DMS 273 (cell line): ENCODE results near the gene KRTAP26-1.

ENCODE experiments used
- DNase-seq: peaks from one replicate; lab custom pipeline; 2025; ENCODE audit not compliant: unreplicated experiment; lab: John Stamatoyannopoulos, UW

Gene KRTAP26-1

GRCh38 chr21:30271611-30272010 is 48.5 kb downstream of the KRTAP26-1 start:
- DNase-seq: no peak

DNA sequence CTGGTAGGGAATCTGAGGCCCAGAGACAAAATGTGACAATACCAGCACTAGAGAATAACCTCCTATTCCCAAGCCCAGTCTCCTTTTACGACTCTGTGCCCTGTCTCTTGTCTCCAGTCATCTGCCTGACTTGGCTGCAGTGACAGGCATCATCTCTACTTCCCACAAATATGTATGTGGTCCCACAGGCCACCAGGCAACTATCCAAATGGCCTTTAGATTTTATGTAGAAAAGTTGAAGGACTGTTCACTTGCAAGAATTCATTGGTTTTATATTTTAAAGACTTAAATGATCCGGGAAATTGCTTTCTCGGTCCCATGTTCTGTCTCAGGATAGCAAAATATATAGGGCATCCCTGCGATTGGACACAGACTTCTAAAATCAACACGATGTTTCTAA is 49.0 kb downstream of the KRTAP26-1 start:
- no peak for DNase-seq

- no peak for DNase-seq
Observed at GRCh38 chr21:30269803-30270530, 50.1 kb downstream of the KRTAP26-1 start.
